Astrocyte of the cerebellum (primary cell): Measurements from ENCODE around the gene CYFIP2.

Source experiments
- DNase-seq: peaks from one replicate; pipeline ENCODE4 v3.0.0-alpha.2; 2011; ENCODE audit warnings: low read depth
- H3K4me3 ChIP-seq: 2 replicates; pipeline ENCODE4 v1.5.1; 2011; ENCODE audit warnings: mild to moderate bottlenecking, low read depth, low read length, moderate library complexity
- in situ Hi-C: cut with HindIII; loops from 2 replicates; pipeline ENCODE4 v1.10.0; 2017; ENCODE audit warnings: low sequenced_read_pairs
- TF ChIP-seq, protein P1 (sequence below): IDR thresholded peaks from 2 replicates; pipeline ENCODE4 v1.5.1; 2012; ENCODE audit warnings: low read length, low read depth, moderate library complexity, mild to moderate bottlenecking; ENCODE audit errors: missing control alignments

CYFIP2 gene

DNA sequence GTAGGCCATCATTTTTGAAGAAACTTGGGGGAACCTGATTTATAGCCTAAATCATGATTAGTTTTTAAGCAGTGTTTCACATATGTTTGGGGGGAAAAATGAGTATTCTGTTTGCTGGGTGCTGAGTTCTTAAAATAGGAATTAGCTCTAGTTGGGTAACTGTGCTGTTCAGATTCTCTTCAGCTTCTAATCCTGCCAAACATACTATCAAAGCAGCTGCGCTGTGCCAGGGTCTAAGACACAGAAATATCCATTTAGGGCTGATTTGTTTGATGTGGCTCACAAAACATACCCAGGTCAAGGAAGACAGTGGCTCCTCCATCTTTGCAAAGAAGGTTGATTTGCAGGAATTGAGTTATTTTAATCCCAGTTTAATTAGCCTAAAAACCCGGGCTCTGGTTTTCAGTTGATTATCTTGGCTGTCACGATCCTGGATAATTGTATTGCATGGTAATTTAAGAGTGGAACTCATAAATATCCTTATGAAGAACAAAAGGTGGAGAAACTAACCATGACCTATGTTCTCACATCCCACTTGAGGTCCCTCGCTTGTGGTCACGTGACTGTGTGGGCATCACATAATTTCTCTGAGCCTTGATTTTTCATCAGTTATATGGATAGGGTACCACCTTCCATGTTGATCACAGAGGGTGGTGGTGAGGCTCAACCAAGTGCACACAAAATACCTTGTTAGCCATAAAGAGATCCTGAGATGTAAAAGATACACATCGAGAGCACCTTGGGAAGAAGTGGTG, 18.7 kb downstream of the CYFIP2 start:
- in situ Hi-C loops: no loop called here

DNA sequence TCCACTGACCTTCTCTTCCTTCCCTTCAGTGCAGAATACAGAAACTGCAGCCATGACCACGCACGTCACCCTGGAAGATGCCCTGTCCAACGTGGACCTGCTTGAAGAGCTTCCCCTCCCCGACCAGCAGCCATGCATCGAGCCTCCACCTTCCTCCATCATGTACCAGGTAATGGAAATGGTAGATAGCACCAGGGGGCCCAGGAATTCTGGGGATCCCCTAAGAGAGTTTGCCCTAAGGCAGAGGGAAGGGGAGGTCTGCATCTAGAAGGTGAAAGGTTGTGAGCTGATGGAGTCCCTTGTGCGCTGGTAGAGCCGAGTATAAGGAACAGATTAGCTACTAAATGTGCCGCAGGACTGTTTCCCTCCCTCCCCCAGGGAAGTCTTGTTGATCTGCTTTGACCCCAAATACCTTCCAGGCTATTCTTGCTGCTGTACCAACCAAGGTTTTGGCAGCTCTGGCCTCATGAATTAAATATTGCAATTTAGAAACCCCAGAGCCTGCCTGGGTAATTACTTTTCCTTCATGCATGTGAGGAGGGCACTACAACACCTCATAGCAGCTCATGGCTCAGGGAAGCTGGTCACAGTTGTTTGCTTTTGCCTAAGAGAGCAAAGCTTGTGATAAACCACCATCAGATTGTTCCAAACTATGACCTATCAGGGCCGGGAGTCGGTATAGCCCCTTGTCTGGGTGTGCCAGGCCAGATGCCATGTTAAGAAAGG, 19.6 kb downstream of the CYFIP2 start:
- H3K4me3 ChIP-seq: no peak overlapping the region
- TF ChIP-seq, protein P1, sequence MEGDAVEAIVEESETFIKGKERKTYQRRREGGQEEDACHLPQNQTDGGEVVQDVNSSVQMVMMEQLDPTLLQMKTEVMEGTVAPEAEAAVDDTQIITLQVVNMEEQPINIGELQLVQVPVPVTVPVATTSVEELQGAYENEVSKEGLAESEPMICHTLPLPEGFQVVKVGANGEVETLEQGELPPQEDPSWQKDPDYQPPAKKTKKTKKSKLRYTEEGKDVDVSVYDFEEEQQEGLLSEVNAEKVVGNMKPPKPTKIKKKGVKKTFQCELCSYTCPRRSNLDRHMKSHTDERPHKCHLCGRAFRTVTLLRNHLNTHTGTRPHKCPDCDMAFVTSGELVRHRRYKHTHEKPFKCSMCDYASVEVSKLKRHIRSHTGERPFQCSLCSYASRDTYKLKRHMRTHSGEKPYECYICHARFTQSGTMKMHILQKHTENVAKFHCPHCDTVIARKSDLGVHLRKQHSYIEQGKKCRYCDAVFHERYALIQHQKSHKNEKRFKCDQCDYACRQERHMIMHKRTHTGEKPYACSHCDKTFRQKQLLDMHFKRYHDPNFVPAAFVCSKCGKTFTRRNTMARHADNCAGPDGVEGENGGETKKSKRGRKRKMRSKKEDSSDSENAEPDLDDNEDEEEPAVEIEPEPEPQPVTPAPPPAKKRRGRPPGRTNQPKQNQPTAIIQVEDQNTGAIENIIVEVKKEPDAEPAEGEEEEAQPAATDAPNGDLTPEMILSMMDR: no peak
- in situ Hi-C loops: no loop called here
- DNase-seq: no peak

More for the DNA sequence above, 18.7 kb downstream of the CYFIP2 start:
- TF ChIP-seq, protein P1: no peak
- H3K4me3 ChIP-seq: no peak overlapping the region
- DNase-seq: no peak

DNA sequence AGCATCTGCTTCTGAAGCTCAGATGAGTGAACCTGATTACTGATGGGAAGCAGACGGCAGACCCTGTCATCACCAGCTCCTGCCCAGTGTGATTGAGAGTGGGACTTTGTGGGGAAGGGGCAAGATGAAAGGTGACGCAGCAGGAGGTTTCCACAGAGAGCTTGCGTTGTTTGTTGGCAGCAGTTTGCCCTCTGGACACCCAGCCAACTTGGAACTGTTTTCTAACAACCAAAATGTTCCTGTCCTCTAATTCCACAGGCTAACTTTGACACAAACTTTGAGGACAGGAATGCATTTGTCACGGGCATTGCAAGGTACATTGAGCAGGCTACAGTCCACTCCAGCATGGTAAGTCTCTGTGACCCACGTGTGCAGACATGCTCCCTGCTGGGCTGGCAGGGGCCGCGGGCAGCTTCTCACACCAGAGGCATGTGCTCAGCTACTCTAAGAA, 20.9 kb downstream of the CYFIP2 start:
- TF ChIP-seq, protein P1: no peak
- H3K4me3 ChIP-seq: no peak overlapping the region
- no peak for DNase-seq
- in situ Hi-C loops: no loop called here

DNA sequence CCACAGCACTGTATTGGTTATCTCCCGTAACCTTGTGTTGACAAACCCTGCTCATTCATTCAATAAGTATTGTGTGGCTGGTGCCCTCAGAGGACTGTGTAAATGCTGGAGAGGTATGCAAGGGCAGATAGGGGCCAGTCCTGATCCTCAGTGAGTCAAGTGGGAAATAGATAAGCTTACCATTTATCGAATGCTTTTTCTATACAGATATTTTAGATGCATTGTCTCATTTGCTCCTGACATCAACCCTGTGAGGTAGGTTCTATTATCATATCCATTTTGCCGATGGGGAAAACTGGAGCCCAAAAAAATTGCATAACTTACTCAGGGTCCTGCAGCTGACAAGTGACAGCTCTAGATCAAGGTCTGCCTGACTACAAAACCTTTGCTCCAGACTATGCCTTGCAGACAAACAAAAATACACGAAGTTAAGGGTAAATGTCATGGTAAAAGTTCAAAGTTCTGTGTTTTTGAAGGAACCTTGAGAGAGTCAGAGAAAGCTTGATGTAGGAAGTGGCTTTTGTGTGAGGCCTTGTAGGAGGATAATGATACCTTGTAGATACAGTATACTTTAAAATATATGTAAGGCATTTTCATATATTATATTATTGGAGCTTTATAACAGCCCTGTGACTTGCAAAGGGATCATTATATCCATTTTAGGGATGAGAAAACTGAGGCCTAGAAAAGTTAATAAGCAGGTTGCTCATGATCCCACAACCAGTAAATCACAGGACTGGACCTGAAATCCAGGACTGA, 22.7 kb downstream of the CYFIP2 start:
- TF ChIP-seq, protein P1: no peak
- DNase-seq: no peak
- H3K4me3 ChIP-seq: no peak overlapping the region
- in situ Hi-C loops: no loop called here

DNA sequence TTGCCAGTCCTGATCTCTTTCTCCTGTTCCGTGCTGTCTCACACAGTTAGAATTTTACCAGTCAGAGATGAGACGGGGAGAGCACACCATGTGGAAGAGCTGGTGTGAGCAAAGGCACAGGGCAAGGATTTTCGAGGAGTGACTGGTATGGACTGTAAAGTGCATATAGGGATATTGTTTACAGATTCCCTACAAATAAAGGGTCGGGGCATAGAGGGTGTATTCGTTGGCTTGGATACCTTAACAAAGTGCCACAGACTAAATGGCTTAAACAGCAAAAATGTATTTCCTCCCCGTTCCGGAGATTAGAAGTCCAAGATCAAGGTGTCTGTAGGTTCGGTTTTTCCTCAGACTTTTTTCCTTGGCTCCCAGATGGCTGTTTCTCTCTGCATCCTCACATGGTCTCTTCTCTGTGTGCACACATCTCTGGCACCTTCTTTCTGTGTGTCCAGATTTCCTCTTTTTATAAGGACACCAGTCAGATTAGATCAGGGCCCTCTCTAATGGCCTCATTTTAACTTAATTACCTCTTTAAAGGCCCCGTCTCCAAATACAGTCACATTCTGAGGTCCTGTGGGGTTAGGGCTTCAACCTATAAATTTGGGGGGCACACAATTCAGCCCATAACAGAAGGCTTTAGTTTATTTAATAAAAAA, 23.4 kb downstream of the CYFIP2 start:
- DNase-seq: no peak
- no peak overlapping the region for H3K4me3 ChIP-seq
- in situ Hi-C loops: no loop called here
- TF ChIP-seq, protein P1: no peak
